Frontal cortex (tissue), 4 donors: ENCODE results near the gene E2F1. TPM values are rescaled to one million over a fixed set of nuclear protein-coding genes. Genes with fewer than 3 reads are reported as not detected.

ENCODE experiments used
- DNase-seq, 2 donors: peaks; one replicate each; pipeline ENCODE4 v3.0.0; 2012; ENCODE audit warnings: low spot score in 2 of 2
- FAIRE-seq: peaks from 2 replicates; lab custom pipeline; 2012; peaks lifted over from hg19 to GRCh38; lab: Jason Lieb, UNC
- total RNA-seq: library from RNA; depleted of rRNA; stranded (reverse); fragments of >200 nt; gene quantifications from one replicate; pipeline ENCODE4 v1.2.3, GENCODE V29; 2014
- donor health status: control.
- donor health status: control.
- donor health status: control.

E2F1 gene
- total RNA-seq, 1 donor from 2014 or later: 2.4 TPM

- FAIRE-seq (no peak), DNase-seq (peak in 1 of 2 donors; percentile 51)
These were observed 12.5 kb downstream of the E2F1 start for GRCh38 chr20:33673410-33674293.

DNA sequence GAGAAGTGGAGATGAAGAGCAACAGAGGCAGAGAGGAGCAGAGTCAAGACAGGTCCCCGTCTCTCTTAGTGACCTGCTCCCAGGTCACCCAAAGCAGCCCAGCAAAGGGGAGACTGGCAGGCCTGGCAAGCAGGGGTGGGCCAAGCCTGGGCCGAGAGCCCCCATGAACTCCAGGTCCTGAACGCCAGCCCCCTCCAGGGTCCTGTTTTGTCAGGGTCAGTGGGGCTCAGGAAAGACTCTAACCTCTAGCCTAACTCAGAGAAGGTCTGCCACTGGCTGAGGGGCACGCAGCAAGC lies 13.1 kb downstream of the E2F1 start:
- no peak for FAIRE-seq
- no peak for DNase-seq

GRCh38 chr20:33672426-33673113 lies 13.6 kb downstream of the E2F1 start:
- FAIRE-seq (no peak), DNase-seq (no peak)

- DNase-seq (no peak), FAIRE-seq (no peak)
These were observed 14.5 kb downstream of the E2F1 start for GRCh38 chr20:33671573-33672288.

DNA sequence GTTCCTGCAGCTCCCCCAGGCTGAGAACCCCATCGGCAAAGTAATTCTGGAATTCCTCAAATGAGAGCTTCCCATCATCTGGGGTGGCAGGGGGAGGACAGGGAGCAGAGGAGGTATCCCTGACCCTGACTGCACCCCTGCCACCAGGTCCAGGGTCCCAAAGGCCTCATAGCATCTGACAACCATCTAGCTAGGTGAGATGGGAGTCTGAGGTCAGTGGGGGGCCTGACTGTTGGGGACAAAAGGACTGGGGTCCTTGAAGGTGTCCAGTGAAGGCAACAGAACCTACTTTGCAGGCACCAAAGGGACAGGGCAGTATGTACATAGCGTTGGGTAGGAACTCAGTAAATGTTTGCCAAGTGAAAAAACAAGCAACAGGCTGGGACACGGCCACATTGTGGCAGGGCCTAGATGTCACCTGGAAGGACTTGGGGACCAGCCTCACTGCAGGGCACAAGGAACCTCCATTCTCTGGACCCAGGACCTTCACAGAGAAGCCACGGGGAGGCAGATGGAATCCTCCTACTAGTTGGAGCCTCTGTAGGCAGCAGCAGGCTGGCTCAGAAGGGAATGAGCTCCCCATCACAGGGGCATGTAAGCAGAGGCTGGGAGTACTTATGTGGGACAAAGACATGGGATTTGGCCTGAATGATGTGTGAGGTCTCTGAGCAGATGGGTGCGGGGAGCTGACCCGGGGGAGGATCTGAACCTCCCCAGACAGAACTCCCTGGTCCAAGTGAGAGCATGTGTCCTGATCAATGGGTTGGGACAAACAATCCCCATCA lies 15.3 kb downstream of the E2F1 start:
- DNase-seq (no peak), FAIRE-seq (no peak)

DNA sequence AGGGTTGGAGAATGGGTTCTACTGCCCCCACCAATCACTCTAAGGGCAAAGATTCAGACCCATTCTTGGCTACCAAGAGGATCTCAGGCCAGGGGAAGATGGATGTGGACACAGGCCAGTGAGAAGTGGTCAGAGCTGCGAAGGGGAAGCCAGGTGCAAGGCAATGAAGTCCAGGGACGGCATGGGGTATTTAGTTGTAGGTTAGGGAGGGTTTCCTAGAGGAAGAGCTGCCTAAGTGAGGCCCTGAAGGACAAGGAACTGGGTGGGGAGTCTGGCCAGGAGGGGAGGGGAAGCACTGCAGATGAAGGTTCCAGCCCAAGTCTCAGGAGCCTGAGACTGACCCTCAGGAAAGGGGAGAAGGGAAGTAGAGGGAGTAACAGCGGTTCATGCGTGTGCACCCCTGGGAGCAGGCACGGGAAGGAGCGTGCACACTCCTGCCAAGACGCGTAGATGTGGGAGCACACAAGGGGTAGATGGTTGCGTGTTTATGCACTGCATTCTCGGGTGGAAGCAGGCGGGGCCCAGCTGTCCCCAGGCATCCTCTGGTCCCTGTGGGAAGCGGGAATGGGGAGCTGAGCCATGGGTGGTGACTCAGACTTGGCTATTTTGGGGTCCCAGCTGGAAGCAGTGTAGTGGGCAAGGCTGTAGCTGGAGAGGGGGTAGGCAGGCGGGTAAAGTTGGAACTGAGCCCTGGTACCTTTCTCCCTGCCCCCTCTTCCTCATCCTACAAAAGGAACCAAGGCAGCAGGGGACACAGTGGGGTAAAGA lies 16.1 kb downstream of the E2F1 start:
- DNase-seq (no peak), FAIRE-seq (no peak)

- DNase-seq (no peak), FAIRE-seq (no peak)
These were observed 17.0 kb downstream of the E2F1 start for GRCh38 chr20:33669224-33669623.

- DNase-seq (no peak), FAIRE-seq (no peak)
These were observed 17.6 kb downstream of the E2F1 start for GRCh38 chr20:33668466-33669155.

- DNase-seq: peak; percentile 82 to 86
- no peak for FAIRE-seq
These were observed 18.3 kb downstream of the E2F1 start for GRCh38 chr20:33667676-33668465.

GRCh38 chr20:33667245-33667675 lies 18.9 kb downstream of the E2F1 start:
- no peak for FAIRE-seq
- DNase-seq: peak in 1 of 2 donors; percentile 58

GRCh38 chr20:33666293-33667244 lies 19.6 kb downstream of the E2F1 start, which contains the start of gene ACTL10:
ACTL10 (plus strand) TSS chr20:33666943; CDS start chr20:33667498, 555 bp downstream.
- peak; percentile 93 for DNase-seq
- no peak for FAIRE-seq

GRCh38 chr20:33664762-33665144 lies 21.4 kb downstream of the E2F1 start:
- FAIRE-seq: no peak

GRCh38 chr20:33664085-33664761 lies 22.0 kb downstream of the E2F1 start:
- DNase-seq (no peak), FAIRE-seq (no peak)

More at GRCh38 chr20:33664762-33665144, 21.4 kb downstream of the E2F1 start:
- DNase-seq: no peak

GRCh38 chr20:33663161-33664084 lies 22.8 kb downstream of the E2F1 start:
- no peak for FAIRE-seq
- DNase-seq: peak; percentile 85 to 89

GRCh38 chr20:33662172-33662571 lies 24.0 kb downstream of the E2F1 start, which contains the start of gene C20orf144:
C20orf144 (plus strand) TSS chr20:33662327; CDS start chr20:33662346, 19 bp downstream.
- DNase-seq: no peak
- FAIRE-seq: no peak
